ENCODE measurements around the gene GUCA2B.

The GUCA2B gene

DNA sequence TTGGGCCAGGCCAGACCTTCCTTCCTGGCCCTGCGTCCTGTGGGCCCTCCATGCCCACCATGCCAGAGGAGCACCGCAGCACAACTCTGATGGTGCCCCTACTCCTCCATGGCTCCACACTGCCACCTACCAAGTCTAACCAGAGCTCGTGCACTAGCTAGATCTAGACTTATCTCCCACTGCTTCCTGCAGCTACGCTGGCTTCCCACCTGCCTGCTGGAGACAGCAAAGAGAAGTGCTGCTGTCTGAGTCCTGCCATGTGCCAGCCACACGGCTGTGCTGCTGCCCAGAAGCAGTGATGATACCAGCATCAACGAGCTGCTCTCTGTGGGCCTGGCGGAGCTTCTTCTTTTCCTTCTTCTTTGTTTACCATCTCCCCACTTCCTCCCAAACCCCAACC lies 4.5 kb downstream of the GUCA2B start:
- H3K4me3 ChIP-seq = no peak overlapping the region
- no peak overlapping the region for H3K27ac ChIP-seq
- TF ChIP-seq CTCF (IDR thresholded peaks at IDR 0.05) = no peak
- no peak for DNase-seq (ENCODE audit: low spot score)

GRCh38 chr1:42158189-42158588 lies 5.0 kb downstream of the GUCA2B start:
- H3K4me3 ChIP-seq = no peak overlapping the region
- no peak for TF ChIP-seq CTCF (IDR thresholded peaks at IDR 0.05)
- no peak for DNase-seq (ENCODE audit: low spot score)
- no peak overlapping the region for H3K27ac ChIP-seq

DNA sequence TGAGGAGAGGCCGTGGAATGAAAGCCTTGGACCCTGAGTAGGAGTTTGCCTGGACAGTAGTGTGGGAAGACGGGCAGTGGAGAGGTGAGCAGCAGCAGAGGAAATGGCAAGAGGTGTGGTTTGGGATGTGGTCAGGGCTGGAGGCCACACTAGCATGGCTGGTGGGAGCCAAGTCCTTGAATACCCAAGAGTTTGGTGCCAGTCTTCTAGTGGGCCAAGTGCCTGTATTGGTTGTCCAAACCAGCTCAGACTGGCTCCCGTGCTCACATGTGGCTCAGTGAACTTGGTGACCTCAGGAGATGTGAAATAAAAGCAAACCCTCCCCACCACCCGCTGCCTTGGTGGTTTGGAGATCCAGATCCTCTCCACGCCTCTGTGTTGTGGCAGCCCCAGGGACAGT lies 9.0 kb downstream of the GUCA2B start:
- no peak for DNase-seq (ENCODE audit: low spot score)
- Histone ChIP-seq H3K27ac (no peak overlapping the region), H3K4me3 (no peak overlapping the region)
- no peak for TF ChIP-seq CTCF (IDR thresholded peaks at IDR 0.05)

GRCh38 chr1:42163114-42163513 lies 9.9 kb downstream of the GUCA2B start:
- TF ChIP-seq CTCF (IDR thresholded peaks at IDR 0.05) = no peak

GRCh38 chr1:42163536-42164503 lies 10.6 kb downstream of the GUCA2B start:
- no peak for TF ChIP-seq CTCF (IDR thresholded peaks at IDR 0.05)
- no peak for DNase-seq (ENCODE audit: low spot score)

More at GRCh38 chr1:42163114-42163513, 9.9 kb downstream of the GUCA2B start:
- Histone ChIP-seq H3K27ac (no peak overlapping the region), H3K4me3 (no peak overlapping the region)
- no peak for DNase-seq (ENCODE audit: low spot score)

DNA sequence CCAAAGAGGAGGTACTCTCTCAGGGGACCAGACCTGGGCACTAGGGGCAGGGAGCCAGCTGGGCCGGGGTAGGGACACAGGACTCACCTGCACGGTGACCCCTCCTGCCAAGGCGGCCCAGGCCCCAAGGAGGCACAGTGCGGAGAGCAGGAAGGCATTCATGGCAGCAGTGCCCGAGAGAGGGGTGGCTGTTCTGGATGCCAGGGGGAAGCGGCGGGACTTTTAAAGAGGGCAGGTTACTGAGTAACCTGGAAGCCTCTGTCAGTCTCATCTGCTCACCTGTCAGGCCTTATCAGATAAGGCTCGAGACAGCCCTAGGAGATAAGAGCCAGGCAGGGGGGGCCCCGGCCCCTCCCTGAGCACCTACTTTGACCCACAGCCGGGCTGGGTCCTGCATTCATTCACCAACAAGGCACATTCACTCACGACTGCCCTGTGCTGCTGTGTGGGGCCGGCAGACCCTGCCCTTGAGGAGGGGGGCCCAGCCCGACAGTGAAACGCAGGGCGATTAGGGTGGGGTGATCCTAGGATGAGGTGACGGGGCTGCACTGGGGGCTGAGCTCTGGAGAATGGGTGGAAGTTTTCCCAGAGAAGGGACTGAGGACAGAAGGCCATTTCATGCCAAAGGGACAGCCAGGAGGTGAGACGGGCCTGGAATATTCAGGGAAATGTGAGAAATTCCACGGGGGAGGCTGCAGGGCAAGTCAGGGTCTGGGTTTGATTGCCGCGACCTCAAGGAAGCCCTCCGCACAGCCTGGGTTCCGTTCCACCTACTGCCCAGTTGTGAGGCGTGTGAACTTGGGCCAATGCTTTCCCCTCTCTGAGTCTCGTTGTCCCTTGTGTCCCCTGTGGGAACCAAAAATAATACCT lies 11.6 kb downstream of the GUCA2B start, which contains the start of gene GUCA2A:
Gene GUCA2A, minus strand, starts transcription at position 195 of the 870 bp plus-strand sequence. Its CDS starts 33 bp downstream, at position 162.
- DNase-seq (ENCODE audit: low spot score) = no peak
- Histone ChIP-seq H3K4me3 (no peak within 1 kb of the TSS), H3K27ac (no peak within 1 kb of the TSS)
- no peak for TF ChIP-seq CTCF (IDR thresholded peaks at IDR 0.05)

More at GRCh38 chr1:42163536-42164503, 10.6 kb downstream of the GUCA2B start:
- Histone ChIP-seq H3K4me3 (no peak overlapping the region), H3K27ac (no peak overlapping the region)
